GM19193 (cell line): ENCODE data around the gene VWA3B.

ENCODE experiments used
- POLR2A ChIP-seq: IDR thresholded peaks from 4 replicates; pipeline ENCODE4 v1.6.1; 2011; ENCODE audit not compliant: insufficient read depth, insufficient read length; ENCODE audit errors: extremely low read depth

The VWA3B gene

GRCh38 chr2:98236935-98237334, 150.0 kb downstream of the VWA3B start:
- TF ChIP-seq POLR2A, result no peak

GRCh38 chr2:98240786-98241398, 153.9 kb downstream of the VWA3B start:
- no peak for TF ChIP-seq POLR2A

- TF ChIP-seq POLR2A, result no peak
Observed at GRCh38 chr2:98241592-98241991, 154.6 kb downstream of the VWA3B start.

- no peak for TF ChIP-seq POLR2A
Observed at GRCh38 chr2:98242003-98242402, 155.0 kb downstream of the VWA3B start.

- TF ChIP-seq POLR2A, result no peak
Observed at GRCh38 chr2:98245491-98245890, 158.5 kb downstream of the VWA3B start.

GRCh38 chr2:98247383-98247782, 160.4 kb downstream of the VWA3B start:
- no peak for TF ChIP-seq POLR2A

- no peak for TF ChIP-seq POLR2A
Observed at GRCh38 chr2:98252038-98252773, 165.2 kb downstream of the VWA3B start.

GRCh38 chr2:98253461-98254070, 166.6 kb downstream of the VWA3B start:
- TF ChIP-seq POLR2A, result no peak

- no peak for TF ChIP-seq POLR2A
Observed at GRCh38 chr2:98254504-98255059, 167.6 kb downstream of the VWA3B start.

GRCh38 chr2:98258906-98259305, 171.9 kb downstream of the VWA3B start:
- no peak for TF ChIP-seq POLR2A

- no peak for TF ChIP-seq POLR2A
Observed at GRCh38 chr2:98263362-98263761, 176.4 kb downstream of the VWA3B start.

GRCh38 chr2:98269274-98269673, 182.3 kb downstream of the VWA3B start:
- no peak for TF ChIP-seq POLR2A

GRCh38 chr2:98269830-98270229, 182.9 kb downstream of the VWA3B start:
- TF ChIP-seq POLR2A, result no peak

- TF ChIP-seq POLR2A, result no peak
Observed at GRCh38 chr2:98277162-98277859, 190.3 kb downstream of the VWA3B start.

- no peak for TF ChIP-seq POLR2A
Observed at GRCh38 chr2:98278074-98278473, 191.1 kb downstream of the VWA3B start.

- no peak for TF ChIP-seq POLR2A
Observed at GRCh38 chr2:98280376-98281102, 193.6 kb downstream of the VWA3B start.
